Osteoblast (primary cell): ENCODE data around the gene CGB8. TPM values are rescaled to one million over a fixed set of nuclear protein-coding genes. Genes with fewer than 3 reads are reported as not detected.

Experiments used
- DNase-seq: peaks from one replicate; pipeline ENCODE4 v3.0.0; 2011; ENCODE audit warnings: low spot score, mixed read lengths; ENCODE audit not compliant: insufficient read length; ENCODE audit errors: missing footprints
- H2AFZ ChIP-seq: 2 replicates; pipeline ENCODE4 v1.6.0; 2011; ENCODE audit warnings: mild to moderate bottlenecking, low read length
- H3K27ac ChIP-seq: 2 replicates; pipeline ENCODE4 v1.5.1; 2011; ENCODE audit warnings: mild to moderate bottlenecking, low read depth, low read length, moderate library complexity
- H3K27me3 ChIP-seq: 2 replicates; pipeline ENCODE4 v1.6.0; 2012; ENCODE audit warnings: mild to moderate bottlenecking, control low read depth, inconsistent platforms, low read length, moderate library complexity; ENCODE audit not compliant: insufficient read depth
- H3K36me3 ChIP-seq: 2 replicates; pipeline ENCODE4 v1.5.1; 2011; ENCODE audit warnings: mild to moderate bottlenecking, low read length, control low read depth, moderate library complexity; ENCODE audit not compliant: insufficient read depth
- H3K4me1 ChIP-seq: 2 replicates; pipeline ENCODE4 v1.5.1; 2011; ENCODE audit warnings: mild to moderate bottlenecking, low read length, control low read depth, moderate library complexity; ENCODE audit not compliant: insufficient read depth
- H3K4me2 ChIP-seq: 2 replicates; pipeline ENCODE4 v1.6.0; 2011; ENCODE audit warnings: mild to moderate bottlenecking, low read length; ENCODE audit not compliant: insufficient read depth
- H3K4me3 ChIP-seq: fragments of 200-600 bp; sonication (generic); 3 replicates; pipeline ENCODE4 v1.5.1; 2012; ENCODE audit warnings: mild to moderate bottlenecking, low read length, inconsistent platforms; ENCODE audit not compliant: insufficient read depth
- H3K79me2 ChIP-seq: 2 replicates; pipeline ENCODE4 v1.6.0; 2012; ENCODE audit warnings: mild to moderate bottlenecking, low read length, control low read depth, inconsistent platforms; ENCODE audit not compliant: insufficient read depth
- H3K9me3 ChIP-seq: 2 replicates; pipeline ENCODE4 v1.5.1; 2011; ENCODE audit warnings: low read depth, low read length, control low read depth
- H4K20me1 ChIP-seq: 2 replicates; pipeline ENCODE4 v1.6.0; 2012; ENCODE audit warnings: mild to moderate bottlenecking, low read length, control low read depth; ENCODE audit not compliant: insufficient read depth
- CTCF ChIP-seq: IDR thresholded peaks from 2 replicates; pipeline ENCODE4 v1.5.1; 2011; ENCODE audit warnings: mild to moderate bottlenecking, low read depth, low read length, moderate library complexity; ENCODE audit errors: extremely low read depth
- total RNA-seq: library from RNA; depleted of rRNA; stranded (reverse); fragments of >200 nt; gene quantifications from 2 replicates; pipeline ENCODE4 v1.2.3, GENCODE V29; 2012

The CGB8 gene
- total RNA-seq, 1 donor = not detected

DNA sequence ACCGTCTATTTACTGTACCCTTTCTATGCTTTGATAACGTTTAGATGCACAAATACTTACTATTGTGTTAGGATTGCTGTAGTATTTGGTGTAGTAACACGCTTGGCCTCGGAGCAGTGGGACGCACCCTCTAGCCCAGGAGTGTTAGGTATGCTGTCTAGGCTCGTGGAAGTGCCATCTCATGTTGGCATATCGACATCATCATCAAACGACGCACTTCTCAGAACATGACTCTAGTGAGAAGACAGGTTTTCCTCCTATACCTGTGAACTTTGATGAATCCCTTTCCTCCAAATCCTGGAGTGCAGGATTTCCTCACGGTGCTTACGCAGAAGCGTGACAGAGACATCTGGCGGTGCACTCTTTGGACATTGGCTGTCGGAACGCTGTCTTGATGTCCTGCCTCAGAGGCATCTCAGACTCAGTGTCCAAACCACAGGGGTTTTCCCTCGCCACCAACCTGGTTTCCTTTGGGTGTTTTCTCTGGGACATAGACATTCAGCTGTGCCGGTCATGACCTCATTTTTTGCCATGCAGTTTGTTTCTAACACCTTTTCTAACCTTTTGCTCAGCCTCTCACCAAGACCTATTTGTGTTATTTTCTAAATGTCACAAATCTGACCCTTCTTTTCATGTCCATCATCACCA, 42.6 kb upstream of the CGB8 start:
- H3K27me3 ChIP-seq = no peaks in the 10 kb centered on the region
- H3K4me2 ChIP-seq = no peak overlapping the region
- peaks cover 94% of the 10 kb centered on the region for H3K79me2 ChIP-seq
- no peak overlapping the region for H3K4me3 ChIP-seq
- peaks cover 78% of the 10 kb centered on the region for H3K36me3 ChIP-seq
- H4K20me1 ChIP-seq = peaks cover 60% of the 10 kb centered on the region
- TF ChIP-seq CTCF = no peak
- H2AFZ ChIP-seq = no peak overlapping the region
- no peak overlapping the region for H3K27ac ChIP-seq
- peaks cover 13% of the 10 kb centered on the region for H3K4me1 ChIP-seq
- no peak for DNase-seq
- H3K9me3 ChIP-seq = no peaks in the 10 kb centered on the region

- Histone ChIP-seq H3K79me2 (peaks cover 58% of the 10 kb centered on the region), H2AFZ (no peak overlapping the region), H3K4me1 (peaks cover 22% of the 10 kb centered on the region), H3K27ac (peak overlapping the region; percentile 89), H3K9me3 (no peaks in the 10 kb centered on the region), H3K27me3 (no peaks in the 10 kb centered on the region), H3K36me3 (peaks cover 35% of the 10 kb centered on the region), H3K4me2 (peak overlapping the region; percentile 100), H4K20me1 (peaks cover 47% of the 10 kb centered on the region), H3K4me3 (peak overlapping the region; percentile 94)
- no peak for TF ChIP-seq CTCF
- DNase-seq = peak; percentile 22
These were observed 37.4 kb upstream of the CGB8 start for GRCh38 chr19:49086296-49086695.

DNA sequence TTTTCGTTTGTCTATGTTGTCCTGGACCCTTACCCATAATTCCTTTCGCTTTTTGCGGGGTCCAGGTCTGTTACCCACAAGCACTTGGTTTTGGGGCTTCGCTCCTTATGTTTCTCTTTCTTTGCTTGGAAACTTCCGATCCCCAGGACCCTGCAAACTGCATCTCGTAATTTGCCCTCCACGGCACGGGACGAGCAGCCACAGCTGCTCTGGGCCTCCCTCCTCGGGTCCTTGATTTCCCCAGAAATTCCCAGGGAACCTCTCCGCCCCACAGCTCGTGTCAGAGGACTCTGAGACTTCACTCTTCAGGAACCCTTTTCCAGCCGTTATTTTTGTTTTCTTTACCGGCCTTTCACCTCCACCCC, 36.9 kb upstream of the CGB8 start:
- peak overlapping the region; percentile 93 for H2AFZ ChIP-seq
- peak overlapping the region; percentile 89 for H3K27ac ChIP-seq
- peaks cover 31% of the 10 kb centered on the region for H3K36me3 ChIP-seq
- H3K27me3 ChIP-seq = no peaks in the 10 kb centered on the region
- TF ChIP-seq CTCF = no peak
- peak overlapping the region; percentile 94 for H3K4me3 ChIP-seq
- no peaks in the 10 kb centered on the region for H3K9me3 ChIP-seq
- peaks cover 45% of the 10 kb centered on the region for H4K20me1 ChIP-seq
- peak overlapping the region; percentile 100 for H3K4me2 ChIP-seq
- peak; percentile 52 for DNase-seq
- H3K79me2 ChIP-seq = peaks cover 54% of the 10 kb centered on the region
- peaks cover 22% of the 10 kb centered on the region for H3K4me1 ChIP-seq

GRCh38 chr19:49085020-49085867, 36.3 kb upstream of the CGB8 start, which contains the start of gene SNRNP70:
TSS of gene SNRNP70 (plus strand) at chr19:49085451. CDS start at chr19:49086415, 964 bp downstream.
- H3K27ac ChIP-seq = peak within 1 kb of the TSS; percentile 89
- no peaks in the 10 kb centered on the region for H3K27me3 ChIP-seq
- H4K20me1 ChIP-seq = peaks cover 43% of the 10 kb centered on the region
- no peak for TF ChIP-seq CTCF
- H2AFZ ChIP-seq = peak within 1 kb of the TSS; percentile 99
- peaks cover 48% of the 10 kb centered on the region for H3K79me2 ChIP-seq
- H3K36me3 ChIP-seq = peaks cover 25% of the 10 kb centered on the region
- DNase-seq = peak; percentile 100
- peaks cover 22% of the 10 kb centered on the region for H3K4me1 ChIP-seq
- peak within 1 kb of the TSS; percentile 94 for H3K4me3 ChIP-seq
- H3K9me3 ChIP-seq = no peaks in the 10 kb centered on the region
- H3K4me2 ChIP-seq = peak within 1 kb of the TSS; percentile 100
